SU-DHL-6 (cell line): ENCODE data around the gene AGXT2.

Experiments used
- H2AFZ ChIP-seq: fragments of 200-600 bp; sonication (generic); 2 replicates; pipeline ENCODE4 v1.6.1; 2014; ENCODE audit warnings: low read depth, mild to moderate bottlenecking, moderate library complexity, mixed read lengths, antibody characterized with exemption, low read length; ENCODE audit not compliant: severe bottlenecking
- H3F3A ChIP-seq: fragments of 200-600 bp; shearing (Covaris generic); 2 replicates; pipeline ENCODE4 v1.6.0; 2016; ENCODE audit warnings: antibody characterized with exemption, mild to moderate bottlenecking; ENCODE audit not compliant: insufficient read depth
- H3K27ac ChIP-seq: fragments of 200-600 bp; sonication (generic); 2 replicates; pipeline ENCODE4 v1.5.1; 2016; ENCODE audit warnings: low read depth, mild to moderate bottlenecking, low read length, moderate library complexity, mixed read lengths
- H3K27me3 ChIP-seq: fragments of 200-600 bp; sonication (generic), shearing (Covaris generic); 2 replicates; pipeline ENCODE4 v1.6.0; 2014; ENCODE audit warnings: mild to moderate bottlenecking, low read length
- H3K36me3 ChIP-seq: fragments of 200-600 bp; sonication (generic); 2 replicates; pipeline ENCODE4 v1.6.1; 2014; ENCODE audit warnings: mild to moderate bottlenecking, low read length, mixed read lengths
- H3K4me2 ChIP-seq: fragments of 300-600, 200-600 bp; shearing (Covaris generic), sonication (generic); 2 replicates; pipeline ENCODE4 v1.6.0; 2014; ENCODE audit warnings: low read length, low read depth, mild to moderate bottlenecking; ENCODE audit not compliant: poor library complexity, severe bottlenecking
- H3K4me3 ChIP-seq: fragments of 200-600 bp; sonication (generic); 2 replicates; pipeline ENCODE4 v1.5.1; 2014; ENCODE audit warnings: antibody characterized with exemption, low read length, mild to moderate bottlenecking, mixed read lengths; ENCODE audit not compliant: insufficient read depth, poor library complexity, severe bottlenecking
- H3K79me2 ChIP-seq: fragments of 200-600 bp; sonication (generic); 2 replicates; pipeline ENCODE4 v1.6.1; 2014; ENCODE audit warnings: mild to moderate bottlenecking, low read length, moderate library complexity; ENCODE audit not compliant: insufficient read depth
- H3K9ac ChIP-seq: fragments of 200-600 bp; sonication (generic); 2 replicates; pipeline ENCODE4 v1.7.0; 2014; ENCODE audit warnings: mild to moderate bottlenecking, low read length
- H3K9me2 ChIP-seq: fragments of 200-600 bp; sonication (generic); replicated peaks from 2 replicates; pipeline ENCODE4 v1.6.1; 2014; ENCODE audit warnings: low read length; ENCODE audit not compliant: insufficient read depth
- H3K9me3 ChIP-seq: fragments of 200-600 bp; sonication (generic); 2 replicates; pipeline ENCODE4 v1.6.1; 2014; ENCODE audit warnings: low read length, mixed read lengths; ENCODE audit not compliant: insufficient read depth
- H4K20me1 ChIP-seq: fragments of 200-600 bp; sonication (generic); 2 replicates; pipeline ENCODE4 v1.6.1; 2014; ENCODE audit warnings: low read depth, mild to moderate bottlenecking, antibody characterized with exemption, low read length, moderate library complexity, mixed read lengths
- CTCF ChIP-seq: fragments of 200-600 bp; sonication (generic); IDR thresholded peaks from one replicate; pipeline ENCODE4 v1.5.1; 2017; ENCODE audit warnings: antibody characterized with exemption, mild to moderate bottlenecking, low read length, moderate library complexity; ENCODE audit not compliant: insufficient read depth, poor library complexity, severe bottlenecking
- EZH2phosphoT487 ChIP-seq: fragments of 200-600 bp; sonication (generic), shearing (Covaris generic); conservative IDR thresholded peaks from 2 replicates; pipeline ENCODE4 v1.6.1; 2018; ENCODE audit warnings: mild to moderate bottlenecking, antibody characterized with exemption, low read length, moderate library complexity, mixed read lengths

The AGXT2 gene

GRCh38 chr5:35095366-35095765, 47.6 kb upstream of the AGXT2 start:
- H2AFZ ChIP-seq, result no peak overlapping the region
- no peak overlapping the region for H3K9ac ChIP-seq
- H3K4me2 ChIP-seq, result no peak overlapping the region
- no peaks in the 10 kb centered on the region for H3K27me3 ChIP-seq
- no peaks in the 10 kb centered on the region for H3K79me2 ChIP-seq
- H3K4me3 ChIP-seq, result no peak overlapping the region
- H3F3A ChIP-seq, result no peaks in the 10 kb centered on the region
- H3K36me3 ChIP-seq, result no peaks in the 10 kb centered on the region
- TF ChIP-seq EZH2phosphoT487 (no peak), CTCF (no peak)
- H3K9me3 ChIP-seq, result no peaks in the 10 kb centered on the region
- no peaks in the 10 kb centered on the region for H4K20me1 ChIP-seq
- H3K9me2 ChIP-seq, result no peaks in the 10 kb centered on the region
- H3K27ac ChIP-seq, result no peak overlapping the region

- H3K4me3 ChIP-seq, result no peak overlapping the region
- H3K79me2 ChIP-seq, result no peaks in the 10 kb centered on the region
- no peaks in the 10 kb centered on the region for H3F3A ChIP-seq
- no peaks in the 10 kb centered on the region for H3K9me2 ChIP-seq
- no peaks in the 10 kb centered on the region for H3K9me3 ChIP-seq
- no peak overlapping the region for H3K4me2 ChIP-seq
- no peak for TF ChIP-seq EZH2phosphoT487
- TF ChIP-seq CTCF, result no peak
- no peaks in the 10 kb centered on the region for H3K27me3 ChIP-seq
- no peaks in the 10 kb centered on the region for H3K36me3 ChIP-seq
- H3K27ac ChIP-seq, result no peak overlapping the region
- no peak overlapping the region for H2AFZ ChIP-seq
- H3K9ac ChIP-seq, result no peak overlapping the region
- H4K20me1 ChIP-seq, result no peaks in the 10 kb centered on the region
Measured at GRCh38 chr5:35094948-35095347, 47.2 kb upstream of the AGXT2 start.

- H3K27ac ChIP-seq, result no peak overlapping the region
- no peaks in the 10 kb centered on the region for H3K79me2 ChIP-seq
- H4K20me1 ChIP-seq, result no peaks in the 10 kb centered on the region
- H3K4me2 ChIP-seq, result no peak overlapping the region
- H3K4me3 ChIP-seq, result no peak overlapping the region
- H3F3A ChIP-seq, result no peaks in the 10 kb centered on the region
- TF ChIP-seq EZH2phosphoT487 (no peak), CTCF (no peak)
- no peak overlapping the region for H3K9ac ChIP-seq
- H3K27me3 ChIP-seq, result no peaks in the 10 kb centered on the region
- no peak overlapping the region for H2AFZ ChIP-seq
- no peaks in the 10 kb centered on the region for H3K9me2 ChIP-seq
- no peaks in the 10 kb centered on the region for H3K36me3 ChIP-seq
- H3K9me3 ChIP-seq, result no peaks in the 10 kb centered on the region
Measured at GRCh38 chr5:35092703-35093102, 45.0 kb upstream of the AGXT2 start.
